Measurements from ENCODE around the gene ABCB11.

DNA sequence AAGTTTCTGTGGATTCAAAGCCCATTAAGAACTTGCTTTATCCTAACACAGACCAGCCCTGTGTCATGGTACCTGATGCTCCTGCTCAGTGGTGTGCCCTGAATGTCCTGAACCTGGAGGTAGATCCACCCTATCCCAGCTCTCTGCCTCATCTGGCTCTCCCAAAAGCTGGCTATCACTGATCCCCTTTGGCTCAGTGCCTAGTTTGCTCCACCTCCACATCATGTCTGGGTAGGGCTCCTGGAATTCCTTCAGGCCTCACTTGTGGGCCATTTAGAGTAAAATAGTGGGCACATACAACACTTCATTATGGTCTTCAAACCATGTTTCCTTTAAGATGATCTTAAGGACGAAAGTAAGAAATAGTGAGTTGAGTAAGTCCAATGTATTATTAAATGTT, 4.8 kb upstream of the ABCB11 start:
- TF ChIP-seq, protein P1, sequence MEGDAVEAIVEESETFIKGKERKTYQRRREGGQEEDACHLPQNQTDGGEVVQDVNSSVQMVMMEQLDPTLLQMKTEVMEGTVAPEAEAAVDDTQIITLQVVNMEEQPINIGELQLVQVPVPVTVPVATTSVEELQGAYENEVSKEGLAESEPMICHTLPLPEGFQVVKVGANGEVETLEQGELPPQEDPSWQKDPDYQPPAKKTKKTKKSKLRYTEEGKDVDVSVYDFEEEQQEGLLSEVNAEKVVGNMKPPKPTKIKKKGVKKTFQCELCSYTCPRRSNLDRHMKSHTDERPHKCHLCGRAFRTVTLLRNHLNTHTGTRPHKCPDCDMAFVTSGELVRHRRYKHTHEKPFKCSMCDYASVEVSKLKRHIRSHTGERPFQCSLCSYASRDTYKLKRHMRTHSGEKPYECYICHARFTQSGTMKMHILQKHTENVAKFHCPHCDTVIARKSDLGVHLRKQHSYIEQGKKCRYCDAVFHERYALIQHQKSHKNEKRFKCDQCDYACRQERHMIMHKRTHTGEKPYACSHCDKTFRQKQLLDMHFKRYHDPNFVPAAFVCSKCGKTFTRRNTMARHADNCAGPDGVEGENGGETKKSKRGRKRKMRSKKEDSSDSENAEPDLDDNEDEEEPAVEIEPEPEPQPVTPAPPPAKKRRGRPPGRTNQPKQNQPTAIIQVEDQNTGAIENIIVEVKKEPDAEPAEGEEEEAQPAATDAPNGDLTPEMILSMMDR (IDR thresholded peaks at IDR 0.05) = no peak
- TF ChIP-seq POLR2A (IDR thresholded peaks at IDR 0.05; ENCODE audit: low read depth) = no peak
- TF ChIP-seq EP300 (IDR thresholded peaks at IDR 0.05) = no peak
- no peak for TF ChIP-seq POLR2AphosphoS5 (IDR thresholded peaks at IDR 0.05)
